HG02798 (cell line): ENCODE data around the gene VAV2.

Source experiments
- ATAC-seq: cut with Tn5 transposase; IDR thresholded peaks from one replicate; pipeline ENCODE4 v1.9.1; 2021; ENCODE audit warnings: mild to moderate bottlenecking; ENCODE audit not compliant: unreplicated experiment, poor library complexity

Gene VAV2

GRCh38 chr9:133880851-133881661, 111.1 kb downstream of the VAV2 start:
- no peak for ATAC-seq

- no peak for ATAC-seq
Measured at GRCh38 chr9:133880136-133880535, 112.0 kb downstream of the VAV2 start.

GRCh38 chr9:133879615-133880014, 112.5 kb downstream of the VAV2 start:
- no peak for ATAC-seq

- ATAC-seq = no peak
Measured at GRCh38 chr9:133878402-133878801, 113.7 kb downstream of the VAV2 start.

GRCh38 chr9:133877967-133878366, 114.2 kb downstream of the VAV2 start:
- no peak for ATAC-seq

- ATAC-seq = no peak
Measured at GRCh38 chr9:133877327-133877726, 114.8 kb downstream of the VAV2 start.

- ATAC-seq = no peak
Measured at GRCh38 chr9:133876836-133877235, 115.3 kb downstream of the VAV2 start.

- no peak for ATAC-seq
Measured at GRCh38 chr9:133876144-133876543, 116.0 kb downstream of the VAV2 start.

- no peak for ATAC-seq
Measured at GRCh38 chr9:133875131-133875530, 117.0 kb downstream of the VAV2 start.

- no peak for ATAC-seq
Measured at GRCh38 chr9:133874659-133875058, 117.5 kb downstream of the VAV2 start.

- no peak for ATAC-seq
Measured at GRCh38 chr9:133874060-133874657, 118.0 kb downstream of the VAV2 start.

GRCh38 chr9:133873461-133873891, 118.6 kb downstream of the VAV2 start:
- no peak for ATAC-seq

GRCh38 chr9:133873009-133873408, 119.1 kb downstream of the VAV2 start:
- ATAC-seq = no peak

- ATAC-seq = no peak
Measured at GRCh38 chr9:133870598-133871595, 121.2 kb downstream of the VAV2 start.

- ATAC-seq = no peak
Measured at GRCh38 chr9:133869674-133870405, 122.3 kb downstream of the VAV2 start.

- ATAC-seq = no peak
Measured at GRCh38 chr9:133868203-133868602, 123.9 kb downstream of the VAV2 start.

- no peak for ATAC-seq
Measured at GRCh38 chr9:133866946-133867345, 125.2 kb downstream of the VAV2 start.

GRCh38 chr9:133864011-133864410, 128.1 kb downstream of the VAV2 start:
- ATAC-seq = no peak

- no peak for ATAC-seq
Measured at GRCh38 chr9:133863257-133863592, 128.9 kb downstream of the VAV2 start.

- ATAC-seq = no peak
Measured at GRCh38 chr9:133862585-133863256, 129.4 kb downstream of the VAV2 start.
